Transverse colon (tissue), 4 donors: ENCODE results near the gene DELE1. TPM values are rescaled to one million over a fixed set of nuclear protein-coding genes. Genes with fewer than 3 reads are reported as not detected.
A peak's percentile ranks its signal among the peaks of the same experiment; 100 is the strongest.

Experiments
- DNase-seq: peaks from one replicate; pipeline ENCODE4 v3.0.0-alpha.2; 2019
- H3K27ac ChIP-seq, 4 donors: fragments of 200-600 bp; sonication (generic); 2 replicates each; pipeline ENCODE4 v1.5.1; 2016 to 2018; ENCODE audit warnings: inconsistent platforms in 4 of 4
- H3K27me3 ChIP-seq: fragments of 200-600 bp; sonication (generic); 2 replicates; pipeline ENCODE4 v1.5.1; 2017; ENCODE audit warnings: inconsistent platforms
- H3K36me3 ChIP-seq, 4 donors: fragments of 200-600 bp; sonication (generic); 2 replicates each; pipeline ENCODE4 v1.5.1; 2017 to 2019; ENCODE audit warnings: inconsistent platforms in 4 of 4
- H3K4me1 ChIP-seq, 4 donors: fragments of 200-600 bp; sonication (generic); 2 replicates each; pipeline ENCODE4 v1.5.1; 2017 to 2020; ENCODE audit warnings: inconsistent platforms in 4 of 4
- H3K4me3 ChIP-seq, 4 donors: fragments of 200-600 bp; sonication (generic); 1 replicate in 1 of 4; 2 replicates in 3 of 4; pipeline versions ENCODE4 v1.5.1 to v1.6.1; 2017 to 2019; ENCODE audit warnings: inconsistent platforms in 4 of 4
- H3K9me3 ChIP-seq, 2 donors: fragments of 200-600 bp; sonication (generic); 2 replicates each; pipeline ENCODE4 v1.5.1; 2017 to 2019; ENCODE audit warnings: inconsistent platforms in 2 of 2
- EP300 ChIP-seq: sonication (generic); formaldehyde crosslinking; IDR thresholded peaks from one replicate; pipeline ENCODE4 v1.6.1; 2017; ENCODE audit warnings: antibody characterized with exemption, low read depth
- POLR2A ChIP-seq: fragments of 450-650 bp; IDR thresholded peaks from one replicate; pipeline ENCODE4 v1.6.1; 2016; ENCODE audit warnings: antibody characterized with exemption, mild to moderate bottlenecking, moderate library complexity
- POLR2AphosphoS5 ChIP-seq, 3 donors: sonication (generic); formaldehyde crosslinking; IDR thresholded peaks; one replicate each; pipeline ENCODE4 v1.6.1; 2016; ENCODE audit warnings: antibody characterized with exemption in 3 of 3
- WGBS, 2 donors: methylation state at CpG; one replicate each; pipeline ENCODE4 v1.1.5; 2018; ENCODE audit warnings: low coverage in 1 of 2; 5-methylcytosine and 5-hydroxymethylcytosine counted together
- in situ Hi-C, 4 donors: fragments of 200-750 bp; cut with MboI; loops; one replicate each; pipeline versions ENCODE4 v1.15.0 to v1.15.1; 2017; ENCODE audit warnings: low sequenced_read_pairs in 3 of 4, low pct_ligation_motif_present in 1 of 4, low pct_unique_long_range_greater_than_20kb in 1 of 4
- intact Hi-C: fragments of 100-400 bp; cut with DNase I; formaldehyde crosslinking; loops from one replicate; pipeline ENCODE4 v1.15.1; 2023; ENCODE audit warnings: low total_unique reads
- total RNA-seq, 4 donors: library from RNA; depleted of rRNA; stranded (reverse); fragments of >200 nt; gene quantifications; one replicate each; pipeline ENCODE4 v1.1.0, GENCODE V29; 2016
- TF ChIP-seq, protein P1 (sequence below), 5 experiments: fragments of 200-600 bp in 3 of 5; fragments of 450-650 bp in 2 of 5; sonication (generic) in 3 of 5; IDR thresholded peaks; 1 replicate in 2 of 5; 2 replicates in 3 of 5; pipeline ENCODE4 v1.5.1; 2016 to 2017; ENCODE audit warnings: antibody characterized with exemption in 5 of 5, inconsistent platforms in 3 of 5, mild to moderate bottlenecking in 2 of 5, moderate library complexity in 1 of 5

DELE1 gene
- total RNA-seq, 4 donors from 2014 or later: 92.6 to 270 (median 126) TPM

DNA sequence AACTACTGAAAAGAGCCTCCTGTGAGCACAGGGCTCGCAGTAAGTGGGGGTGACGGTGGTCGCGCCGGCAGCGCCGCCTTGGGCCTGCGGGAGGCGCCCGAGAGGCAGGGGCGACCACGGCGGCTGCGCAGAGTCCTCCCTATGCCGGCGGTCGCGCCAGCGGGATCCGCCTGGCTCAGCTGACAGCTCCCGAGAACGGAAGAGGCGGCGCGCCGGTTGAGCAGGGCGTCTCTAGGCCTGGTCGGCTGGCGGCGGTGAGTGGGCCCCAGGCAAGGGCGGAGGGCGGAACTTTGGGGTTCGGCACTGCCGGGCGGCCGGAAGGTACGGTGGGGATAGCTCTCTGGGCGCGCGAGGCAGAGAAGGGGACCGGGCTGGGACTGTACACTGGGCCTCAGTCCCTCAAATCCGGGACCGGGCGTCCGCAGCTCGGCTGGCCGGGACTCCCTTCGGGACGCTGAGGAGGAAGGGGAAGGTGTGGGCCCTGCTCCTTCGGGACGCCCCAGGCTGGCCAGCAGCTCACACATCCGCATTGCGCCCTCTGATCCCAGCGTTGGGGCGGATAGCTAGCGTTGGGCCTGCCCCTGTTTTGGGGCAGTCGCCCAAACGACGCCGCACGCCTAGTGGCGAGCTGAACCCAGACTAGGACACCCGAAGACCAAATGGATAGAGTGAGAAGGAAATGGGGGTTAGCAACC lies 45.4 kb downstream of the DELE1 start, which contains the start of gene RNF14:
TSS of gene RNF14 (plus strand) at position 192 of the 695 bp plus-strand sequence. CDS start 4,484 bp downstream, outside the sequence.
- intact Hi-C loops: no loop called here
- Histone ChIP-seq H3K27me3 (no peaks in the 10 kb centered on the region), H3K4me3 (peak within 1 kb of the TSS; percentile 59 to 81 (median 62)), H3K36me3 (peaks cover 0 to 10% (median 2%) of the 10 kb centered on the region in 4 donors), H3K4me1 (peaks cover 10 to 32% (median 16%) of the 10 kb centered on the region in 4 donors), H3K27ac (peak within 1 kb of the TSS; percentile 97 to 99 (median 98)), H3K9me3 (no peaks in the 10 kb centered on the region)
- in situ Hi-C loops: loop anchor here in 1 of 4 donors (10.0 kb wide), 1 partner anchor 274 kb away; no protein-coding TSS in a partner anchor
- 1% methylated on average over 57 of the region's 63 CpGs; no CpG with 5 or more reads in 1 of the 2 donors for WGBS, 2 donors
- peak; percentile 95 for DNase-seq
- peak; percentile 98 for TF ChIP-seq POLR2A
- TF ChIP-seq EP300: no peak
- TF ChIP-seq, protein P1, sequence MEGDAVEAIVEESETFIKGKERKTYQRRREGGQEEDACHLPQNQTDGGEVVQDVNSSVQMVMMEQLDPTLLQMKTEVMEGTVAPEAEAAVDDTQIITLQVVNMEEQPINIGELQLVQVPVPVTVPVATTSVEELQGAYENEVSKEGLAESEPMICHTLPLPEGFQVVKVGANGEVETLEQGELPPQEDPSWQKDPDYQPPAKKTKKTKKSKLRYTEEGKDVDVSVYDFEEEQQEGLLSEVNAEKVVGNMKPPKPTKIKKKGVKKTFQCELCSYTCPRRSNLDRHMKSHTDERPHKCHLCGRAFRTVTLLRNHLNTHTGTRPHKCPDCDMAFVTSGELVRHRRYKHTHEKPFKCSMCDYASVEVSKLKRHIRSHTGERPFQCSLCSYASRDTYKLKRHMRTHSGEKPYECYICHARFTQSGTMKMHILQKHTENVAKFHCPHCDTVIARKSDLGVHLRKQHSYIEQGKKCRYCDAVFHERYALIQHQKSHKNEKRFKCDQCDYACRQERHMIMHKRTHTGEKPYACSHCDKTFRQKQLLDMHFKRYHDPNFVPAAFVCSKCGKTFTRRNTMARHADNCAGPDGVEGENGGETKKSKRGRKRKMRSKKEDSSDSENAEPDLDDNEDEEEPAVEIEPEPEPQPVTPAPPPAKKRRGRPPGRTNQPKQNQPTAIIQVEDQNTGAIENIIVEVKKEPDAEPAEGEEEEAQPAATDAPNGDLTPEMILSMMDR (IDR thresholded peaks at IDR 0.05): peak; percentile 97 to 99 (median 98)
- peak; percentile 93 to 98 (median 96) for TF ChIP-seq POLR2AphosphoS5 (IDR thresholded peaks at IDR 0.05)

DNA sequence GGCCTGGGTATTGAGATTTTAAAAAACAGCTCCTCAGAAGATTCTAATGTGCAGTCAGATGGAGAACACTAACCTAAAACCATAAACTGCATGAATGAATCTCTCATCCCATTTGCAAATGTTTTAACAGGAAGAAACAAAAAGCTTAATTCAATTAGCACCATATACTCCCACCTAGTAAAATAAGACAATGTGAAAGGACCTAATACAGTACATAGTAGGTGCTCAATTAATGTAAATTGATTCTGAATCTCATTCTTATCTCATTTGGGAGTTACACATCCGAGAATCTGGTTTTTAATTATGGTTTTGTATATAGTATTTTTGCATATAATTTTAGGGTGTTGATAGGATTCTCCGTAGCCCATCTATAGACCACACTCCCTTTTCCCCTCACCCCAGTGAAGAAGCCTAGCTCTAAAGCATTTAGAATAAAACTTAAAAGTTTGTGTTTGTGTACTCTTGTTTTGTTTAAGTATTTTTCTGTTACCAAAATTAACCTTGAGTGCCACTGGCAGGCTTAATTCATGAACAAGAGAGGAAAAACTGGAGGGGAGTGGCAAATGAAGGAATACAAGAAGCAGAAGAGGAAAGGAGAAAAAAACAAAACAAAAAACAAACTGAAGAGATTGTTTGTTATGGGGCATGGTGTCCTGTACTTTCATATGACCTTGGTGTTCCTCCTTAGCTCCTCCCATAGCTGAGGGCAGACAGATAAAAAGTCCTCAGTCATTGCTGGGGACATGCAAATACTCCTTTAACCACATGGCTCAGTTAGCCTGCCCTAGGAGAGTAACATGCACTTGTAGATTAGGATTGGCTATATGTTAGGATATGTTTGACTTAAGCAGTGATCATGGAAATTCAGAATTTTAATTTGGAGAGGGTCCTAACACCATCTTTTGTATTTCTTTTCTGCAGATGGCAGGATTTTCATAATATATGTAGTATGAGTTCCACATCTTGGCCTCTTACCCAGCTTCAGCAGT lies 46.4 kb downstream of the DELE1 start:
- intact Hi-C loops: no loop called here

DNA sequence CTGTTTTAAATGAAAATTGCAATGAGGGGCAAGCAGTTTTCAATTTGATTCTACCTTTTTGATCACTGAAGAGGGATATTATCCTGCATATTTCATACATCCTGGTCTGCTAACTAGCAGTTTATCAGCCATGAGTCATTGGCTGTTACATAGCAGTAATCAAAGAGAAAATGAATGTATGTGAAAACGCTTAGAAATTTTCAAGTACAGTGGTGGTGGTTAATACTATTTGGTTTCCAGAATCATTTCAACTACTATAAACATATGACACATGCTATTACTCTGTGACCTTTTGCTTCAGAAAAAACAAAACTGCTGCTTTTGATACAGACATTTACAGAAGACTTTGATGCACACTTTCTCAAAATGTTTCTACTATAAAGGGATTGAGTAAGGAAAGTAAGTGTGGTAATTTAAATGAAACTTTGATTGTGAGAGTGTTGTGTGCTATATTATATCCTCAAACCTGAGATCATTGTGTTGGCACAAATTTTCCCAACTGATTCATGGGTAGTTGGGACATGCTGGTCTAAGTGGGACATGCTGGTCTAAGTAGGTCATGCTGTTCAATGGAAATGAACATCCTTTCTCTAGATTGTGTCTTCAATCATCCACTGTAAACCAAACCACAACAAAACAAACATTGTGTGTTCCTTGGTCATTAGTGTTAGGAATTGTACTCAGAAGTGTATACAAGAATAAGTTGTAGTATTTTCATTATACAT lies 50.4 kb downstream of the DELE1 start:
- in situ Hi-C loops: no loop called here
- intact Hi-C loops: no loop called here
- H3K27ac ChIP-seq: no peak overlapping the region
- H3K36me3 ChIP-seq: peaks cover 0 to 31% (median 5%) of the 10 kb centered on the region in 4 donors
- no peaks in the 10 kb centered on the region for H3K9me3 ChIP-seq
- no peak for DNase-seq
- TF ChIP-seq, protein P1 (IDR thresholded peaks at IDR 0.05): no peak
- no peaks in the 10 kb centered on the region for H3K27me3 ChIP-seq
- 44 to 50% methylated on average over 1 of the region's 1 CpG for WGBS, 2 donors
- H3K4me3 ChIP-seq: no peak overlapping the region
- H3K4me1 ChIP-seq: peaks cover 10 to 45% (median 17%) of the 10 kb centered on the region in 4 donors

More for the DNA sequence above, 46.4 kb downstream of the DELE1 start:
- 51 to 70% methylated on average over 2 of the region's 2 CpGs for WGBS, 2 donors
- peak in 2 of 3 donors; percentile 17 to 18 for TF ChIP-seq POLR2AphosphoS5 (IDR thresholded peaks at IDR 0.05)
- TF ChIP-seq, protein P1 (IDR thresholded peaks at IDR 0.05): no peak
- no peak for TF ChIP-seq POLR2A
- no peak for TF ChIP-seq EP300
- Histone ChIP-seq H3K36me3 (peaks cover 0 to 18% (median 5%) of the 10 kb centered on the region in 4 donors), H3K4me1 (peaks cover 10 to 40% (median 18%) of the 10 kb centered on the region in 4 donors), H3K4me3 (peak overlapping the region; percentile 59 to 81 (median 62)), H3K27ac (peak overlapping the region; percentile 97 to 99 (median 98)), H3K9me3 (no peaks in the 10 kb centered on the region), H3K27me3 (no peaks in the 10 kb centered on the region)
- DNase-seq: peak; percentile 31
- in situ Hi-C loops: loop anchor here in 1 of 4 donors (10.0 kb wide), 1 partner anchor 275 kb away; no protein-coding TSS in a partner anchor
